LNCAP (cell line): ENCODE data around the gene LACTBL1.
A peak's percentile ranks its signal among the peaks of the same experiment; 100 is the strongest.

Source experiments
- TF ChIP-seq, protein P1 (sequence below): fragments of 450-650 bp; IDR thresholded peaks from 2 replicates; pipeline ENCODE4 v1.5.1; 2017; ENCODE audit warnings: mild to moderate bottlenecking

LACTBL1 gene

DNA sequence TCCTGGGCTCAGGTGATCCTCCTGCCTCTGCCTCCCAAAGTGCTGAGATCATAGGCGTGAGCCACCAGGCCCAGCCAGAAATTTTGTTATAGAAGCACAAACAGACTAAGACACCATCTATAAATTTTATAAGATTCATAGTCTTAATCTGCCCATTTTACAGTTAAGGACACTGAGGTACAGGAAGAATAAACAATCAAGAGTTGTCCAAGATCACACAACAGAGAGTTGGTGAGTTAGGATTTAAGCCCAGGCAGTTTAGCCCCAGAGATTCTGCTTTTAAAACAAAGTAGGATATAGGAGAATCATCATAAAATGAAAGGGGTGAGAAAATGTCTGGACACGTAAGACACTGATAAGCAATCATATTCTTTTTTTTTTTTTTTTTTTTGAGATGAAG is 36.2 kb upstream of the LACTBL1 start:
- TF ChIP-seq, protein P1, sequence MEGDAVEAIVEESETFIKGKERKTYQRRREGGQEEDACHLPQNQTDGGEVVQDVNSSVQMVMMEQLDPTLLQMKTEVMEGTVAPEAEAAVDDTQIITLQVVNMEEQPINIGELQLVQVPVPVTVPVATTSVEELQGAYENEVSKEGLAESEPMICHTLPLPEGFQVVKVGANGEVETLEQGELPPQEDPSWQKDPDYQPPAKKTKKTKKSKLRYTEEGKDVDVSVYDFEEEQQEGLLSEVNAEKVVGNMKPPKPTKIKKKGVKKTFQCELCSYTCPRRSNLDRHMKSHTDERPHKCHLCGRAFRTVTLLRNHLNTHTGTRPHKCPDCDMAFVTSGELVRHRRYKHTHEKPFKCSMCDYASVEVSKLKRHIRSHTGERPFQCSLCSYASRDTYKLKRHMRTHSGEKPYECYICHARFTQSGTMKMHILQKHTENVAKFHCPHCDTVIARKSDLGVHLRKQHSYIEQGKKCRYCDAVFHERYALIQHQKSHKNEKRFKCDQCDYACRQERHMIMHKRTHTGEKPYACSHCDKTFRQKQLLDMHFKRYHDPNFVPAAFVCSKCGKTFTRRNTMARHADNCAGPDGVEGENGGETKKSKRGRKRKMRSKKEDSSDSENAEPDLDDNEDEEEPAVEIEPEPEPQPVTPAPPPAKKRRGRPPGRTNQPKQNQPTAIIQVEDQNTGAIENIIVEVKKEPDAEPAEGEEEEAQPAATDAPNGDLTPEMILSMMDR, result no peak

DNA sequence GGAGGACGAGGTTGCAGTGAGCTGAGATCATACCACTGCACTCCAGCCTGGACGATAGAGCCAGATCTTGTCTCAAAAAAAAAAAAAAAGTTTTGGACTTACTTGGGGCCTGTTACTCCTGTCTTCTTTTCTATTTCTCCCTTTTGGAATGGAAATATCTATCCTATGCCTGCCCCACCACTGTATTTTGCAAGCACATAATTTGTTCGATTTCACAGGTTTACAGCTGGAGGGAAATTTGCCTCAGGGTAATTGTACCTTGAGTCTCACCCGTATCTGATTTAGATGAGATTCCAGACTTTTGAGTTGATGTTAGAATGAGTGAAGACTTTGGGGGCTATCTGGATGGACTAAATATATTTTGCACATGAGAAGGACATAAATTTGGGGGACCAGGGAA is 34.4 kb upstream of the LACTBL1 start:
- TF ChIP-seq, protein P1, result no peak

GRCh38 chr1:23004112-23004511 is 31.4 kb upstream of the LACTBL1 start:
- TF ChIP-seq, protein P1, result no peak

DNA sequence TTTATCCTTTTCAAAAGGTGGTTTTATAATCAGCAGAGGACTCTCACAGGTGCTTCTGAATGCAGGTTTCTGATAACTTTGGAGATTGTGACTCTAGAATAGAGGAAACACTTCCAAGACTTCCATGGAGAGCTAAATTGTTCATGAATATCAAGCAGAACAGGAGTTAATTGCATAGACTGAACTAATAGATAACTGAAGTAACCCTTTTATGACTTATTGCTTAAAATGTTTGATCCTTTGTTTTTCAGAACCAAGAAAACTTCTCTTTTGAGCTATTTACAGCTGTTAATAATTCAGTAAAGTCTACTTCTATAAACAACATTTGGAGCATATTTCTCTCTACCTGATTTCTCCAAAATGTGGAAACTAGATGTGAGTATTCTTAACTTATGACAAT is 23.1 kb upstream of the LACTBL1 start:
- TF ChIP-seq, protein P1, result no peak

GRCh38 chr1:22983944-22984343 is 11.3 kb upstream of the LACTBL1 start:
- TF ChIP-seq, protein P1, result no peak

GRCh38 chr1:22978299-22978698 is 5.6 kb upstream of the LACTBL1 start:
- TF ChIP-seq, protein P1, result no peak

GRCh38 chr1:22976461-22977243 is 4.0 kb upstream of the LACTBL1 start:
- TF ChIP-seq, protein P1, result peak; percentile 69

DNA sequence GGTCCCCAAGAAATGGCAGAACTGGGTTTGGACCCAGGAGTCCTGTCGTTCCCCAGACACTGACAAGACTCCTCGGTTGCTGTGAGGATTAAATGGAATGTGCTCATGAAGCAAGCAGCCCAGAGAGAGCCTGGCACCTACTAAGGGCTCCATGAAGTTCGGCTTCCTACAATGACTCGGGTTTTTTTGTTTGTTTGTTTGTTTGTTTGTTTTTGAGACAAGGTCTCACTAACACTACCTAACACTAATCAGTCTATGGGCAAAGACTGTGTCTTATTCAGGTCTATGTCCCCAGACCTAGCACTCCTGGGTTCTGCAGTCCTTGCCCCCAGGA is 3.4 kb upstream of the LACTBL1 start:
- TF ChIP-seq, protein P1, result no peak
